ENCODE data around the gene TXNDC16.

TXNDC16 gene

DNA sequence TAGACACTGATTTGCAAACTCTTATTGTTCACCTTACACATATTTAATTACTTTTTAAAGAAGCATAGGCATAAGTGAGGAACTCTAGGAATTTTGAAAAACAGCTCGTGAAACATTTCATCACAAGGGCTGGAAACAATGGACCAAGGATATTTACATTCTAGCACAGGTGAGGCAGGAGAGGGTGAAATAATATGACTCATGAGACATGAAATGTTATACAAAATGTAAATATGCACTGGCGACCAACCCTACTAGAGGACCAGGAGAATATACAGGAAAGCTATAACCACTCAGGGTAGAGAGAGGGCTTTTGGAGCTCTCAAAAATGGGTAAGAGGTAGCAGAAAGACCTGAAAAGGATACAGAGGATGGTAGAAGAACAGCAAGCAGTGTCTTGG, 122.9 kb downstream of the TXNDC16 start:
- Histone ChIP-seq H3K27ac (no peak overlapping the region), H3K36me3 (replicated peaks) (no peaks in the 10 kb centered on the region), H3K27me3 (replicated peaks) (no peaks in the 10 kb centered on the region), H3K4me3 (ENCODE audit: low read depth, low read length) (no peak overlapping the region)
- in situ Hi-C loops (cut with HindIII; ENCODE audit: low pct_ligation_motif_present, low sequenced_read_pairs): no loop called here
- TF ChIP-seq, protein P1, sequence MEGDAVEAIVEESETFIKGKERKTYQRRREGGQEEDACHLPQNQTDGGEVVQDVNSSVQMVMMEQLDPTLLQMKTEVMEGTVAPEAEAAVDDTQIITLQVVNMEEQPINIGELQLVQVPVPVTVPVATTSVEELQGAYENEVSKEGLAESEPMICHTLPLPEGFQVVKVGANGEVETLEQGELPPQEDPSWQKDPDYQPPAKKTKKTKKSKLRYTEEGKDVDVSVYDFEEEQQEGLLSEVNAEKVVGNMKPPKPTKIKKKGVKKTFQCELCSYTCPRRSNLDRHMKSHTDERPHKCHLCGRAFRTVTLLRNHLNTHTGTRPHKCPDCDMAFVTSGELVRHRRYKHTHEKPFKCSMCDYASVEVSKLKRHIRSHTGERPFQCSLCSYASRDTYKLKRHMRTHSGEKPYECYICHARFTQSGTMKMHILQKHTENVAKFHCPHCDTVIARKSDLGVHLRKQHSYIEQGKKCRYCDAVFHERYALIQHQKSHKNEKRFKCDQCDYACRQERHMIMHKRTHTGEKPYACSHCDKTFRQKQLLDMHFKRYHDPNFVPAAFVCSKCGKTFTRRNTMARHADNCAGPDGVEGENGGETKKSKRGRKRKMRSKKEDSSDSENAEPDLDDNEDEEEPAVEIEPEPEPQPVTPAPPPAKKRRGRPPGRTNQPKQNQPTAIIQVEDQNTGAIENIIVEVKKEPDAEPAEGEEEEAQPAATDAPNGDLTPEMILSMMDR (IDR thresholded peaks at IDR 0.05; ENCODE audit: low read depth, low read length, missing control alignments): no peak
- DNase-seq: no peak

- no peaks in the 10 kb centered on the region for H3K27me3 ChIP-seq (replicated peaks)
- TF ChIP-seq, protein P1 (IDR thresholded peaks at IDR 0.05; ENCODE audit: low read depth, low read length, missing control alignments): no peak
- in situ Hi-C loops (cut with HindIII; ENCODE audit: low pct_ligation_motif_present, low sequenced_read_pairs): no loop called here
- H3K4me3 ChIP-seq (ENCODE audit: low read depth, low read length): no peak overlapping the region
- DNase-seq: no peak
- no peak overlapping the region for H3K27ac ChIP-seq
- H3K36me3 ChIP-seq (replicated peaks): no peaks in the 10 kb centered on the region
These were observed 124.8 kb downstream of the TXNDC16 start for GRCh38 chr14:52427460-52427859.

DNA sequence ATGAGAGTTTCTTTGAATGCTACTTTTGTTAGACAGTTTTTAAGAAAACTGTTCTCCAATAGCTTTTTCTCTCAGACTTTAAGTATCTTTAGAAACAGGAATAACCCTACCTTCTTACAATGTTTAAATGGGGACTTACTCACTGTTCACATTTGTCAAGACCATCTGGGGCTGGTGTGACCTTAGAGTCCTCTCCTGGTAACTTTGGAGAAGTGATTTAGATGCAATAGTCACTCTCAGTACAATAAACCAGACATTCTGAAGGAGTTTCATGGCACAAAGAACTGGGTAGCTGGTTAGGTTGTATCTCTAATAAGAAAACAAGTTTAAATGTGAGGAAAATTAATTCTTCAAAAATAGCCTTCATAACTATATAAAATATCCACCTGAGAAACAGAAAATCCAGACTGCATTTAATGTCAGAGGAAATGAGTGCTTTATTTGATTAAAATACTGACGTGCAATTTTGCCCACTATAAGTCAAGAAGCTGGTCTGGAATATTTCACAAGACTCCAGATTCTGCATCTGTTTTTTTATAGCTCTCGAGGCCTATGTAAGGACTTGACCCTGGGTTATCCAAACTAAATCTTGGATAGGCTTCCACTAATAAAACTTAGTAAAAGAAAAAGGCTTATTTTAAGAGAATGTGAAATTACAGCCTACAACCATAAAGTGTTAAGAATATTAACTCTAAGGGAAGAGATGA, 129.5 kb downstream of the TXNDC16 start:
- in situ Hi-C loops (cut with HindIII; ENCODE audit: low pct_ligation_motif_present, low sequenced_read_pairs): no loop called here
- DNase-seq: no peak
- H3K36me3 ChIP-seq (replicated peaks): no peaks in the 10 kb centered on the region
- no peak overlapping the region for H3K27ac ChIP-seq
- no peaks in the 10 kb centered on the region for H3K27me3 ChIP-seq (replicated peaks)
- TF ChIP-seq, protein P1 (IDR thresholded peaks at IDR 0.05; ENCODE audit: low read depth, low read length, missing control alignments): peak; percentile 6
- H3K4me3 ChIP-seq (ENCODE audit: low read depth, low read length): no peak overlapping the region

- Histone ChIP-seq H3K4me3 (ENCODE audit: low read depth, low read length) (no peak overlapping the region), H3K36me3 (replicated peaks) (no peaks in the 10 kb centered on the region), H3K27ac (no peak overlapping the region), H3K27me3 (replicated peaks) (no peaks in the 10 kb centered on the region)
- in situ Hi-C loops (cut with HindIII; ENCODE audit: low pct_ligation_motif_present, low sequenced_read_pairs): no loop called here
- TF ChIP-seq, protein P1 (IDR thresholded peaks at IDR 0.05; ENCODE audit: low read depth, low read length, missing control alignments): no peak
- no peak for DNase-seq
These were observed 135.2 kb downstream of the TXNDC16 start for GRCh38 chr14:52417139-52417538.

DNA sequence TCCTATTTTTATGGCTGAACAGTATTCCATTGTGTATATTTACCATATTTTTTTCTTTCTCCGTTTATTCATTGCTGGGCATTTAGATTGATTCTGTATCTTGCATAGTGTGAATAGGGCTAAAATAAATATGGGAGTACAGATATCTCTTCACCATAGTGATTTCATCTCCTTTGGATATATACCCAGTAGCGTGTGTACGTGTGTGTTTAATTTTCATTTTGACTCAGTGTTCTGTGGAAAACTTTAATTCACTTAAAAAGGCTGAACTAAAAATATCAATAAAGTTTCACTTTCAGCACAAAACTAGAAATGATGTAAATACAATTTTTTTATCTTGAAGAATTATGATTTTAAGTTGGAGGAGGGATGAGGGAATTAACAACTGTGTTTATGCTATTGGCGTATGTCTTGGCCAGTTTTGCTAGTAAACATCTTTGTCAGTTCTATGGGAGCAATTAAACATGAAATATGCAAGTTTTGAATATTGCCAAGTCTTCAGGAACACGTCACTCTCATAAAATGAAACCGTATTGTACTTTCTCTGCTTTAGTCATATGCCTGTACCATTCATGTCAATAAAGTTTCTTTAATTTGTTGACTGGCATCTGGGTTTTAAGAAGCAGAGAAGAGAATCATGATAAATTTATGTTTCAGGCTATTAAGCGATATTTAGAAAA, 138.4 kb downstream of the TXNDC16 start:
- H3K4me3 ChIP-seq (ENCODE audit: low read depth, low read length): no peak overlapping the region

More for the DNA sequence above, 138.4 kb downstream of the TXNDC16 start:
- Histone ChIP-seq H3K27ac (no peak overlapping the region), H3K36me3 (replicated peaks) (no peaks in the 10 kb centered on the region), H3K27me3 (replicated peaks) (no peaks in the 10 kb centered on the region)
- no peak for DNase-seq
- TF ChIP-seq, protein P1 (IDR thresholded peaks at IDR 0.05; ENCODE audit: low read depth, low read length, missing control alignments): no peak
- in situ Hi-C loops (cut with HindIII; ENCODE audit: low pct_ligation_motif_present, low sequenced_read_pairs): no loop called here
